Activated CD4-positive, alpha-beta T cell treated with anti-CD3 and anti-CD28 coated beads, Interleukin-2, amount 50 U/mL, for 48 hours (primary cell): ENCODE results near the gene HHATL.

Experiments used
- DNase-seq, 2 experiments: peaks; one replicate each; pipeline ENCODE4 v3.0.0-alpha.2; 2020

Gene HHATL

DNA sequence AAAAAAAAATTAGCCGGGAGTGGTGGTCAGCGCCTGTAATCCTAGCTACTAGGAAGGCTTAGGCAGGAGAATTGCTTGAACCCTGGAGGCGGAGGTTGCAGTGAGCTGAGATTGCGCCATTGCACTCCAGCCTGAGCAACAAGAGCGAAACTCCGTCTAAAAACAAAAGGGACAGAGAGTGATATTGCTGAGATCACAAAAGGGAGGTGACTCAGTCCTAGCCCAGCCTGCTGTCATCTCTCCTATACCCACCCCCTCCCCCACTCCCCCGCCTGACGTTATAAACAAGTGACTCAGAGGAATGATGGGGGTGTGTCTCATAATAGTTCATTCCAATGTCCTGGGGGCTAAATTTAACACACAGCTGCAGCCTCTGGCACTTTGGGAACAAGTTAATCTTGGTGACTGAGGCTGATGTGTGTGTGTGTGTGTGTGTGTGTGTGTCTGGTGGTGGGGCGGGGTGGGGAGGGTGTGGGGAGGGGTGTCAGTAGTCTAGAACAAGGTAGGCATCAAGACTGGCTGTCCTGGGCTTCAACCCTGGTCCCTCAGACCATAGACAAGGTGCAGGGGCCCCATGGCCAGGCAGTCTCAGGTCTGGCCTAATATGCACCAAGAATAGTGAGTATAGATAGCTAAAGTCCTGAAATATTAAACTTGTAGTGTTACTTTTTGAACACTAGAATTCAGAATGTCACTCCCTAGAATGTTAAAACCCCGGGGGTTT lies 18.6 kb downstream of the HHATL start:
- peak; percentile 65 to 68 for DNase-seq

DNA sequence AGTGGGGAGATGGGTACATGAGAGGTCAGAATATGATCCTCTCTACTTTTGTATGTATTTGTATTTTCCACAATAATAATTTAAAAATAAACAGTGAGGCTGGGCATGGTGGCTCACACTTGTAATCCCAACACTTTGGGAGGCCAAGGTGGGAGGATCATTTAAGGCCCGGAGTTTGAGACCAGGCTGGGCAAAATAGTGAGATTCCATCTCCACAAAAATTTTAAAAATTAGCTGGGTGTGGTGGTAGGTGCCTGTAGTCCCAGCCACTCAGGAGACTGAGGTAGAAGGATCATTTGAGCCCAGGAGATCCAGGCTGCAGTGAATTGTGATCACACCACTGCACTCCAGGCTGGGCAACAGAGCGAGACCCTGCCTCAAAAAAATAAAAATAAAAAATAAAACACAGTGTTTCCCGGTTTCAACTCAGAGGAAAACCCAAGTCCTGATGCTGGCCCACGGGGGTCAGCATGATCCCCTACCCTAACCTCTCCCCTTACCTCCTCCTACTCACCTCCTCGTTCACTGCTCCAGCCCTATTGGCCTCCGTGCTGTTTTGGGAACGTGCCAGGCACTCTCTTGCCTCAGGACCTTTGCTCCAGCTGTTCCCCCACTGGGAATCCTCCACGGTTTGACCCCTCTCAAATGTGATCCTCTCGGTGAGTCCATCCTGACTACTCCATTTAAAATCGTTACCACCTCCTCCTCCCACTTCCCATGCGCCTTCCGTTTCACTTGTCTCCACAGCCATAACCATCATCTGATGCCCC lies 20.1 kb downstream of the HHATL start:
- no peak for DNase-seq

DNA sequence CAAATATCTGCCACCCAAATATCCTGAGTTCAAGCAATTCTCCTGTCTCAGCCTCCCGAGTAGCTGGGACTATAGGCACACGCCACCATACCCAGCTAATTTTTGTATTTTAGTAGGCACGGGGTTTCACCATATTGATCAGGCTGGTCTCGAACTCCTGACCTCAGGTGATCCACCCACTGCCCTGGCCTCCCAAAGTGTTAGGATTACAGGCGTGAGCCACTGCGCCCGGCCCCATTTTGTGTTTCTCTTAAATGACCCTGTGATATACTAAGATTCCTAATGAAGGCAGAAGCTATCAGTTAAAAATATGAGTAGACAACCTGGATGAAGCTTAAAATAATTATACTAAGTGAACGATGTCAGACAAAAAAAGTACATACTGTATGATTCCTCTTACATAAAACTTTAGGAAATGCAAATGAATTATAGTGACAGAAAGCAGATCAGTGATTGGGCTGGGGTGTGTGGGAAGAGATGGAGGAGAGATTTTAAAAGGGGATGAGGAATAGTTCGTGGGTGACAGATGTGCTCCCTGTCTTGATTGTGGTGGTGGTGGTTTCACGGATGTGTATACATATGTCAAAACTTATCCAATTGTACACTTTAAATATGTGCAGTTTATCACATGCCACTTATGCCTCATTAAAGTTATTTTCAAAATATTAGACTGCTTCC lies 21.1 kb downstream of the HHATL start:
- DNase-seq = no peak

DNA sequence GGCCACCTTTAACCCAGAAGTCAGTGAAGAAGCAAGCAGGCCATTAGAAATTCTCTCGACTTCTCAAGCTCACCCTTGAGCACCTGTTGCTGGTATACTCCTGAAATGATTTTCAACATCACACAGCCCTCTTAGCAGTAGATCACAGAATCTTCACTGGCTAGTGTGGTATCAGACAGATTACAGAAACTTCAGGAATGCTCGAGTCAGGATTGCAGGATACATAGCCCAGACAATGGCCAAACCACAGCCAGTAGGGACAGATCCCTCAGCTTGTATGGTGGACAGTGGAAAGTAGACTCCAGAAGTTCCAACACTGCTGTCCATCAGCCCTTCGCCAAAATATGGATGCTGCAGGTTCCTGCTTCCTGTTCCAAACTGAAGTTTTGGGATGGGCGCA lies 21.8 kb downstream of the HHATL start:
- no peak for DNase-seq

DNA sequence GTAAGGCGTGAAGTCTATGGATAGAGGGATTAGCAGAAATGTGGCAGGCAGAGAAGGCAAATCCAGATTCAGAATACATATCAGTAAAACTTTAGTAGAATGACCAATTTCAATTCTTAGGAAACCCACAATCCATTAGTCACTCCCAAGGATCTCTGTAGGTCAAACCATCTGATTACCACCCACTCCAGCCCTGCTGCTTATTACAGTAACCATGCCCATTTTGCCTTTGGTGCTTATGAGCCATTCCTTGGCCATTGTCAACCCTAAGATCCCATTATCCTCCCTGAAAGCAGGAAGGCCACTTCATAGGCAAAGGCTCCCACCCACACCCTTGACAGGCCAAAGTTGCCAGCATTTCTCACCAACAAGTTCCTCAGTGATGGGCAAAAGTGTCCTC lies 22.3 kb downstream of the HHATL start:
- DNase-seq = no peak

DNA sequence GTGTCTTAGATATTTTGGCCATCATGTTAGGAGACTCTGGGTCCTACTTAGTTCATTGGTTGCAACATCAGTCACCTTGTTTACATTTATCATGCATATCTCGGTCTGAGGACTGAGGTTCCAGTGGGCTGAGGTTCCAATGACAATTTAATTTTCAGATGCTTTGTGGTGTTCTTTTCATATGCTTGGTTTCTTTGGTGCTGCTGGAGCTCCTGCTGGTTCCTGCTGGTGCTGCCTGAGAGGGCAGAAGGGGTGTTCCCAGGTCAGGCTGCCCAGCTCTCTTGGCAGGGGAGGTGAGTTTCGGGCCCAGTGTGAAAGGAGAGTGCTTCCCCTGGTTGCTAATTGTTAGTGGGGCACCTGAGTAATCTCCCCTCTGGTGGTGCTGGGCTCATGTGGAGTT lies 24.2 kb downstream of the HHATL start:
- DNase-seq = no peak

DNA sequence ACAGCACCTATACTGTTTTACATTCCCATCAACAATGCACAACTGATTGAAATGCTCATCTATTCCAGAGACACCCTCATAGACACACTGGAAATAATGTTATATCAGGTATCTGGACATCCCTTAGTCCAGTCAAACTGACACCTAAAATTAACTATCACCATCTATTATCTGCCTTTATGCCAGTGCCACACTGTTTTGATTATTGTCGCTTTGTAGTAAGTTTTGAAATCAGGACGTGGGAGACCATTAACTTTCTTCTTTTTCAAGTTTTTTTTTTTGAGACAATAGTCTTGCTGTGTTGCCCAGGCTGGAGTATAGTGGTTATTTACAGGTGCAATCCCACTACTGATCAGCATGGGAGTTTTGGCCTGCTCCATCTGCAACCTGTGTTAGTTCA lies 26.7 kb downstream of the HHATL start:
- no peak for DNase-seq

DNA sequence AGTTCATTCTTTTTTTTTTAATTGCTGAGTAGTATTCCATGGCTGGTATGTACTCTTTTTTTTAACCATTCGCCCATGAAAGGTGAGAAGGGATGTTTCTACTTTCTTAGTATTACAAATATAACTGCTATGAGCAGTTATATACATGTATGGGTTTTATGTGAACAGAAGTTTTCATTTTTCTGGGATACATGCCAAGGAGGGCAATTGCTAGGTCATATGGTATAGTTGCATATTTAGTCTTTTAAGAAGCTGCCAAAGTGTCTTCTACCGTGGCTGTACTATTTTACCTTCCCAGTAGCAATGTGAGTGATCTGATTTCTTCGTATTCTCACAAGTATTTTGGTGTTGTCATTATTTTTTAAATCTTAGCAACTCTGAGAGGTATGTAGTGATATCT lies 28.5 kb downstream of the HHATL start:
- DNase-seq = no peak

DNA sequence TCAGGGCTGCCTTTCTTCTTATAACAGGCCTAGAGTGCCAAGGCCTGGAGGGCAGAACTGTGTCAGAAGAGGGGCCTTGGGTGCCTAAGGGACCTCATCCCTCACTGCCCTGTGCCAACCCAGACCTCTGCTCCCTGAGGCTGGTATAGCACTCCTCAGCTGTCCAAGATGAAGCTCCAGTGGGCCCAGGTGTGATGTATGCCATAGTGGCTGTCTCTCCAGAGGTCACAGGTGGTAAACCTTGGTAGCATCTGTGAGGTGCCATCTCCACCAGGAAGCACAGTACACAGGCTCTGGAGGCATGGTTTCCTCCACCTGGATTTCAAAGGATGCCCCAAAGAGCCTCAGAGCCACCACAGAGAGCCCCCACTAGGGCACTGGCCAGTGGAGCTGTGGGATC lies 29.5 kb downstream of the HHATL start:
- no peak for DNase-seq

DNA sequence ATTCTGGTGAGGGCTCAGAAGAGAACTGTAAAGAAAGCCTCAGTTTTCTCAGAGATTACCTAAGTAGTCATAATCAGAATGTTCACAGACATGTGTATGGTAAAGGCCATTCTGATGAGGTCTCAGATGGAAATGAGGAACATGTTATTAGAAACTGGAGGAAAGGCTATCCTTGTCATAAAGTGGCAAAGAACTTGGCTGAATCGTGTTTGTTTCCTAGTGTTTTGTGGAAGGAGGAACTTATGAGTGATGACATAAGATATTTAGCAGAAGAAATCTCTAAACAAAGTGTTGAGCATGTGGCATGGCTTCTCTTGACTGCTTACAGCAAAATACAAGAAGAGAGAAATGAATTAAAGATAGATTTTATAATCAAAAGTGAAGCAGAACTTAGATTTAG lies 30.1 kb downstream of the HHATL start:
- no peak for DNase-seq

DNA sequence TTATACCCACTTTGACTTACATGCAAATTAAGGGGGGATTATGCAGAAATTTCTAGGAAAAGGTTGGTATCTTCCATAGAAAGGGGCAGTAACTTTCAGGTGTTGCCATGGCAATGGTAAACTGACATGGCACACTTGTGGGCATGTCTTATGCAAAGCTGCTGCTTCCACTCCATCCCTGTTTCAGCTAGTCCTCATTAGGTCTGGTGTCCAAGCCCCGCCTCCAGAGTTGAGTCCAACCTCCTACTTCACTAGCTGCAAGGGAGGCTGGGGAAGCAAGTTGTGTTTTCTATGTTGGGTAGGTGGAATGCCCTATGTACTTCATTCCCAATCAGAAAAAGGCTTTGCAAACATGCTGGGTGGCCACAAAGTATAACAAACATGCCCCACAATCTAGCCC lies 31.9 kb downstream of the HHATL start:
- no peak for DNase-seq

DNA sequence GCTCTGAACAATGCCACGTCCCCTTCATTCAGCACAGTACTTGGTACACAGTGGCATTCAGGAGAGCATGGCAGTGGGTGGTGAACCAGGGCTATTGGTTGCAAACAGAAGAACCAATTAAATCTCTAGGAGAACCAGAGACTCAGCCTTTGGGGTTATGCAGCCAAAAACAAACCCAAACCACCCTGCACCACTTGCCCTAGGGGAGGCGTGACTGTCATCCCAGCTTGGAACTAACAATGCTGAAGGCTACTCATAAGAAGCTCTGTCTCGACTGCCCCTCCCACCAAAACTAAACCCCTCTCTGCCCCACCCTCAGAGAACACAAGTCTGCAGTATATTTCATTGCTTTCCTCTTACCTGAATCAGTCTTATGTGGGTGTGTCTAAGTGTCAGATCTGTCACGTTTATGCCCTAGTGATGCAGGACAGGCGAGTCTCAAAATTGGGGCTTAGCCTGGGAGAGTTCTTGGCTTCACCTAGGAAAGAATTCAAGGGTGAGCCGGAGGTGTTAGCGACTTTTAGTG lies 32.5 kb downstream of the HHATL start:
- DNase-seq = no peak

DNA sequence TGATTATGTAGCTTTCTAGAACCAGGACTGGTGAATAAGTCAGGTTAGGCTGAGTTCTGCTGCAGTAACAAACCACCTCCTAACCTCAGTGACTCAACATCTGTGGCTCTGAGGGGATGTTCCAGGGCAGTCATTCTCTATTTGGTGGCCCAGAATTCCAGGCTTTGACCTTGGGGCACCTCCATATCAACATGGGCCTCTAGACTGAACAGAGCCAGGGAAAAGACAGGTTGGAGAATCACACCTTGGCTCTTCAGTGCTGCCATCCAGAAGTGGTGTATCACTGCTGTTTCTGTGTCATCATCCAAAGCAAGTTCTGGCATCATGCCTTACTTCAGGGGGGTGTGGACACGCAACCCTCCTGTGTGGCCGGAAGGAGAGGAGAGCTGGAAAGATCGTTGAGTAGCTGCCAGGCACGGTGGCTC lies 33.8 kb downstream of the HHATL start:
- no peak for DNase-seq

DNA sequence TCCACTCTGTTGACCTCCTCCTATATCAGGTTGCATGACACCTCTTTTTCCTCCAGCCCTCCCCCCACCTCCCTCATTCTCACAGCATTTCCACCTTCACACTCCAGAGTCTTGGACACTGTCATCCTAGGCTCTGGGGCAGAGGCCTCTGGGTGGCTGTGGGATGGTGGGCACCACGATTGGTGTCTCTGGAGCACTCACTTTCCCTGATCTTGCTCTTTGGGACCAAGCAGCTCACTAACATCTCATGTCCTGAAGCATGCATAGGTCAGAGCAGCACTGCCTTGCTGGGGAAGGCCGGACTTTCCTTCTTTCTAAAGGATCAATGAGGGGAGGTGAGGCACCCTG lies 34.2 kb downstream of the HHATL start:
- DNase-seq = no peak

DNA sequence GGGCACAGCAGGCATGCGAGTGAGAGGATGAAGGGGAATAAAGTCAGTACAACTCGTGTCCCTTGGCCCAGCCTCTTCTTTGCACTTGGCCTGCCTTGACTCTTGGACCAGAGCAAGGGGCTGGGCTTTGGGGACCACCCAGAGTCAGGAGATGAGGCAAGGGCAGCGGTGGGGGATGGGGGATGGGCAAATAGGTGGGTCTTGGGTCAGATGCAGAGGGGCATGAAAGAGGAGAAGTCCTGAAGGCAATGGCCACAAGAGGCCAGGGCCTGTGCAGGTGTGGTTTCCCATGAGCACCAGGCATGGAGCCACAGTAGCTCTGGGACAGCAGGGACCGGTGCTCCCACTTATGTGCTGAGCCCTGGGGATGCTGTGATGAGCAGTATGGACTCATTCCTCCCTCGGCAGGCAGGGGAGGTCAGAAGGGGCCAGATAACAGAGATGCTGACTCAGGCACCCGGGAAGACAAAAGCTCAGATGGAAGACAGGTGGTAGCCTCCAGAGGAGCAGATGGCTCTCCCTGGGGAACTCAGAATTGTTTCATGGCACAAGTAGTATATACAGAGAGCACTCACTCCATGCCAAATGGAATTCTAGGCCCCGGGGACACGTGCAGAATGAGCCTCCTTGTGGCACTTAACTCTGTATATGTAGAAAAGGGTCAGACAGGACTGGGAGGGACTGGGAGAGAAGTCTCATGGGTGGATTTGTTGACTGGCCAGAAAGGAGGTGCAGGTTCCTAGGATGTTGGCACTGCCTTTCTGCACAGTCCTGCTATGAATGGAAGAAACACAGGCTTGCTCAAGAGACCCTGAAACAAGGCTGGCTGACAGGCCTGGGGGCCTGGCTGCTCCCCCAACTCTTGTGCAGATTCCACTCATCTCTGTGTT lies 34.8 kb downstream of the HHATL start:
- no peak for DNase-seq

DNA sequence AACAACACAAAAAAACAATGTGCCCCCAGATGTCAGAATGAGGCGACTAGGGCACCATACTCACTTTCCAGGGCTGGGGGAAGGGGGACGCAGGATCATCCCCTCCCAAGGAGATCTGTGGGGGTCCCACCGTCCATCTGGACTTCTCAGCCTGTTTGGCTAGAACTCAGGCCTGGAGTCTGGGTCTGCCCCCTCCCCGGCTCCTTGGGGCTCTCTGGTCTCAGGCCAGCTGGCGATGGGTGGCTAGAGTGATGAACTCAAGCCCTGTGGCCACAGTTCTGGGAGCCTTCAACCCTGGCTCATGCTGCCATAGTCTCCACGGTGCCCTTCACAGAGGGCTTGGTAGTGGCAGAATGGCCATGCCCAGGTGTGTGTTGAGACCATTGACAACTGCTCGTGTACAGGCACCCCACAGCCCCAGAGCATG lies 35.5 kb downstream of the HHATL start:
- DNase-seq = no peak

DNA sequence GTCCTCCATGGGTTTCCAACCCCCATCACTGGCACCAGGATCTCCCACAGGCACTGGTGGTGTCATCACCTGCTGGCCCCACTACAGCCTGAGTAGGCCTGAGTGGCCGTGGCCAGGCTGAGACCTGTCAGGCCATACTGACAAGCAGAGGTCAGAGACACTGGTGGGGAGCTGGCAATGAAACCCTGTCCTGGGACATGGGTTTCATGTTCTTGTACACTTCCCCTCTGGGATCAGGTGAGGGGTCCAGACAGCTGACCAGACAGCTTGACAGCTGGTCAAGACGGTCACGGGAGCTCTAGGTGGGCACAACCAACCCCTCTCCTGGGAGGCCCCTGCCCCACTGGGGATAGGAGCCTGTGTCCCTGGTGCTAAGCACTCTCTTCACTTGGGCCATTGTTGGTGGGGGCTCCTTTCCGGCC lies 36.0 kb downstream of the HHATL start:
- DNase-seq = no peak

DNA sequence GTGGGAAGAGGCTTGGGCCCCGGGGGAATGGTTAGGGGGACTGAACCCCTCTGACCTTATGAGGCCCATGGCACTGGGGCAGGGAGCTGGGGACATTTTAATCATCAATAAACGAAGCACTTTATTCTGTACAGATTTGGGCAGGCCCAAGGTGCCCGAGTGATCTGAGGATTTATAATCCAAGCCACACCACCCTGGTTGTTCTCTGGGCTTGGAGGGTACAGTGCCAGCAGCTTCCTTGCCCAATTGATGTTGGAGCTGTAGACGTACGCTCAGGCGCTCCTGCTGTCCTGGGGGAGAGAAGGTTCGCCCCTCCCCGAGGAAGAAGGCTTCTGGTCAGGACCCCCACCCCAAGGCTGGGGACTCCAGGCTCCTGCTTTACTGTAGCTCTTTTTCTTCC lies 36.6 kb downstream of the HHATL start:
- no peak for DNase-seq

DNA sequence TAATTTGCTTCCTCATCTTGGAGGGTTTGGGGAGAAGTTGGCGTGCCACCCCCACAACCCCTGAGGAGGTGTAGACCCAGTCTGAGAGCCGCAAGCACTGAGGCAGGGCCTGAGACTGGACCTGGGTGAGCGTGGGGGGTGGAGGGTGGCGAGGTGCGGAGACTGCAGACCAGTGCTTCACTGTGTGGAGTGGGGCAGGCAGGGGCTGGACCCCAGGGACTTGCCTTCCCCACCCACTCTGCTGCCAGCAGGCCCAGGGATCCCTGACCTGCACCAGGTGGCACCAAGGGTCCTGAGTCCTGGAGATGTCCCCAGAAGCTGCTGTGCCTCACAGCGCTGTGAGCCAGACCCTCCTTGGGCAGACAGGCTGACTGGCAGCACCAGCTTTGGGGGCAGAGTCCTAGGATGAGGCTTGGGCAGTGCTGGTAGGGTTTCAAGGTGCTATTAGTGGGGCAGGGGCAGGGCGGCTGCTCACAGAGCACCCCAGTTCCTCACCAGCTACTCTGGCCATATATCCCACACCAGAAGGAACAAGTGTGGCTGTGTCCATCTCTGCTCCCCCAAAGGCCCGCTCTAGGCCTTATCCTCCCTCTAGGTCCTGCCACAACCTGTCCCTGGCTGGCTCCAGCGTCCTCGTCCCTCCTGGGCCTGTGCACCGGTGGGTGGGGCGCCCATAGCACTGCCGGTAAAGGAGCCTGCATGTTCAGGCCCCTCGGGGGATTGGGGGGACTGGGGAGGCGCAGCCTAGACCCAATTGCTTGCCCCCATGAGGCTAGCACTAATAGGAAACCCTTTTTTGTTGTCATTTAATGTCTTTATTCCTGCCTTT lies 37.3 kb downstream of the HHATL start:
- no peak for DNase-seq

DNA sequence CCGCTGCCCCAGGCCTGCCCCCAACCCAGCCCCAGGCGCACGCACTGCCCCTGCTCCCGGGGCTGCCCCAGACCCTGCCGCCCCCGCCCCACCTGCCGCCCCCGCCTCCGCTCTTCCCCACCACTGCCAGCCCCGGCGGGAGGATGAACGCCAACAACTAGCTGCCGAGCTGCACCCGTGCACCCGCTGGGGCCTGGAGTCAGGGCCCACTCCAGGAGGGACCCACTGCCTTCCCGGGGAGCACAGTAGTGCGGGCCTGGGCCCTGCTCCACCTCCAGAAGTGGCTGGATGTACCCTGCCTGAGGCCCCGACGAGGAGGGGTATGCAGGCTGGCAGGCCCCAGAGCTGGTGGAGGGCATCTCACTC lies 38.2 kb downstream of the HHATL start:
- DNase-seq = no peak

DNA sequence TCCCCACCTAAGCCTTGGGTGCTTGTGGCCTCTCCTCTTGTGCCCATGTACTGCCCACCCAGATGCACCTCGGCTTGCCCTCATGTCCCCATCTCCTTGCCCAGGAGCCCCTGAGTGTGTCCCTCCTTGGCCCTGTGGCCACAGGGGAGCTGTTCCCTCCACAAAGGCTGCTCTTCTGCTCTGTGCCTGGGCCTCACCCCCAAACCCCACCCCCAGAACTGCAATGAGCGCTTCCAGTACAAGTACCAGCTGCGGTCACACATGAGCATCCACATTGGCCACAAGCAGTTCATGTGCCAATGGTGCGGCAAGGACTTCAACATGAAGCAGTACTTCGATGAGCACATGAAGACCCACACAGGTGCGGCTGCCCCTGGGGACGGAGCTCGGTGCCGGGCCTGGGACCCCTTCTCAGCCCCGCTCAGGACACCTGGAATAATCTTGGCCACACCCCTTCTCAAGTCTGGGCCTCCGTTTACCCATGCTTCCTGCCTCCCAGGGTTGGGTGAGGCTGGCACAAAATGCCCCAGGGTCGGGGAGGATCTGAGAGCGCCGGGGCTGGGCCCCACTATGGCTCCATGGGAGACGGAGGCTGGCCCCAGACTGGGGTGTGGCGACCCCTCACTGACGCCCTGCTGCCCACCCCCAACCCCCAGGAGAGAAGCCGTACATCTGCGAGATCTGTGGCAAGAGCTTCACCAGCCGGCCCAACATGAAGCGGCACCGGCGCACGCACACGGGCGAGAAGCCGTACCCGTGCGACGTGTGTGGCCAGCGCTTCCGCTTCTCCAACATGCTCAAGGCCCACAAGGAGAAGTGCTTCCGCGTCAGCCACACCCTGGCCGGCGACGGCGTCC lies 38.8 kb downstream of the HHATL start:
- no peak for DNase-seq
